Activated naive CD4-positive, alpha-beta T cell treated with anti-CD3 and anti-CD28 coated beads for 36 hours (primary cell): ENCODE measurements around the gene EIF3J. TPM values are rescaled to one million over a fixed set of nuclear protein-coding genes. Genes with fewer than 3 reads are reported as not detected.
"Not testable (repeated sequence)": the region's sequence is repeated elsewhere in the genome, so short reads cannot be mapped to it uniquely, and the experiment has no call there.

Experiments used
- CTCF ChIA-PET: fragments of 350-600 bp; sonication (Branson Sonifier 250); formaldehyde crosslinking; loops from one replicate; lab custom pipeline; 2021; ENCODE audit warnings: antibody characterized with exemption; lab: Charles Lee
- DNase-seq: peaks from one replicate; pipeline ENCODE4 v3.0.0-alpha.2; 2020
- H3K27ac Mint-ChIP-seq: one replicate; pipeline ENCODE4 v1.8.0; 2021; ENCODE audit warnings: mild to moderate bottlenecking, mixed read lengths
- H3K27me3 Mint-ChIP-seq: one replicate; pipeline ENCODE4 v1.8.0; 2021; ENCODE audit warnings: low read depth, mixed read lengths
- H3K36me3 Mint-ChIP-seq: one replicate; pipeline ENCODE4 v1.8.0; 2021; ENCODE audit warnings: low read depth, mixed read lengths
- H3K4me1 Mint-ChIP-seq: one replicate; pipeline ENCODE4 v1.8.0; 2021; ENCODE audit warnings: low read depth, mixed read lengths
- H3K4me3 Mint-ChIP-seq: one replicate; pipeline ENCODE4 v1.8.0; 2021; ENCODE audit warnings: mild to moderate bottlenecking, moderate library complexity, mixed read lengths
- H3K9me3 Mint-ChIP-seq: one replicate; pipeline ENCODE4 v1.8.0; 2021; ENCODE audit warnings: mixed read lengths
- intact Hi-C: fragments of 100-400 bp; cut with micrococcal nuclease; formaldehyde crosslinking; loops from one replicate; pipeline ENCODE4 v1.15.1; 2023
- total RNA-seq, 2 experiments: library from RNA; stranded (reverse); gene quantifications; one replicate each; pipeline ENCODE4 v1.2.3, GENCODE V29; 2021

The EIF3J gene
- total RNA-seq, 2 experiments from 2014 or later, result 75.8 to 77.9 TPM

DNA sequence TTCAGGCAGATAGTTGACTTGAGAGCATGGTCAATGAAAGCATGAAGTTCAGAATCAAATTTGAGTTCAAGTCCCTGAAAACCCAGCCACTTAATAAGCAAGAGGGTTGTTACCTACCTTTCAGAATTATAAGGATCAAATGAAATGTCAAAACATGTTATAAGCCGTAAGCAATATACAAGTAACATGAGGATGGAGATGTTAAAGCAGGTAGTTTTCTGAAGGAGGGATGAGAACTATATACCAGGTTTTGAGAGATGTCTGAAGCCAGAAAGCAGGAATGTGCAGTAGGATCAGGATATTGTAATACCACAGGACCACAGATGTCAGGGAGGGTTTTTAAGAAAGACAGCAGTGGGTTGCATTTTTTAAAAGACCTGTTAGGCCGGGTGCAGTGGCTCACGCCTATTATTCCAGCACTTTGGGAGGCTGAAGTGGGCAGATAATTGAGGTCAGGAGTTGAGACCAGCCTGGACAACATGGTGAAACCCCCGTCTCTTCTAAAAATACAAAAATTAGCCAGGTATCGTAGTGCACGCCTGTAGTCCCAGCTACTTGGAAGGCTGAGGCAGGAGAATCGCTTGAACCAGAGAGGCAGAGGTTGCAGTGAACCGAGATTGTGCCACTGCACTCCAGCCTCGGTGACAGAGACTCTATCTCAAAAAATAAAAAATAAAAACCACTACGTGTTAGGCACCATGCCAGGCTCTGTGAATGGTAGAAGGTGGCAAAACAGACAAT lies 6.9 kb upstream of the EIF3J start:
- Mint-ChIP-seq H3K27ac (no peak overlapping the region), H3K4me1 (peaks cover 5% of the 10 kb centered on the region), H3K27me3 (no peaks in the 10 kb centered on the region), H3K9me3 (no peaks in the 10 kb centered on the region), H3K36me3 (peaks cover 4% of the 10 kb centered on the region), H3K4me3 (no peak overlapping the region)
- intact Hi-C loops, result no loop called here
- no peak for DNase-seq
- CTCF ChIA-PET, result no interaction called here

- Mint-ChIP-seq H3K27me3 (no peaks in the 10 kb centered on the region), H3K27ac (no peak overlapping the region), H3K36me3 (peaks cover 4% of the 10 kb centered on the region), H3K4me1 (peaks cover 7% of the 10 kb centered on the region), H3K4me3 (no peak overlapping the region), H3K9me3 (no peaks in the 10 kb centered on the region)
- CTCF ChIA-PET, result no interaction called here
- DNase-seq, result no peak
- intact Hi-C loops, result no loop called here
Measured at GRCh38 chr15:44530653-44531052, 6.3 kb upstream of the EIF3J start.

DNA sequence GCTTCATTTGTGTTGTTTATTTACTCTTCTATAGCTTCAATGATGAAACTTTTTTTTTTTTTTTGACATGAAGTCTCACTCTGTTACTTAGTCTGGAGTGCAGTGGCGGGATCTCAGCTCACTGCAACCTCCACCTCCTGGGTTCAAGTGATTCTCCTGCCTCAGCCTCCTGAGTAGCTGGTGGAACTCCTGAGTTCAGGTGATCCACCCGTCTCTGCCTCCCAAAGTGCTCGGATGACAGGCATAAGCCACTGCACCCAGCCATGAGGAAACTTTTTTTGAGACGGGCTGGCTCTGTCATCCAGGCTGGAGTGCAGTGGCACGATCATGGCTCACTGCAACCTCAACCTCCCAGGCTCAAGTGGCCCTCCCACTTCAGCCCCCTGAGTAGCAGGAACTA lies 4.7 kb upstream of the EIF3J start:
- H3K36me3 Mint-ChIP-seq, H3K9me3 Mint-ChIP-seq, H3K27me3 Mint-ChIP-seq, intact Hi-C loops, H3K27ac Mint-ChIP-seq, DNase-seq, H3K4me3 Mint-ChIP-seq: not testable (repeated sequence)
- CTCF ChIA-PET, result interaction anchor here (0.6 to 1.0 kb wide), 4 partner anchors 14 to 131 kb away, joined by 3 read pairs; partner anchors contain the start of gene SPG11
- H3K4me1 Mint-ChIP-seq, result peaks cover 12% of the 10 kb centered on the region

DNA sequence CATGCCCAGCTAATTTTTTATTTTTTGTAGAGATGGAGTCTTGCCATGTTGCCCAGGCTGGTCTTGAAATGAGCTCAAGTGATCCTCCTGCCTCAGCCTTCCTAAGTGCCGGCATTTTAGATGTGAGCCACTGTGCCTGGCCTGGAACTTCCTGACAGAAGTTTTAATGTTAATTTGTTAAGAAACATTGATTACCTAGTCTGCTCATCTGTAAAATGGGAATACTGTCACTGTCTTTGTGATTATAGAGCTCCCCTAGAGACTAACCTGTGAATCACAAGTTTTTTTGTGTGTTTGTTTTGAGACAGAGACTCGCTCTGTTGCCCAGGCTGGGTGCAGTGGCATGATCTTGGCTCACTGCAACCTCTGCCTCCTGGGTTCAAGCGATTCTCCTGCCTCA lies 4.3 kb upstream of the EIF3J start:
- CTCF ChIA-PET, result interaction anchor here (0.6 to 0.8 kb wide), 2 partner anchors 50 to 131 kb away, joined by 3 read pairs; partner anchors contain the start of gene SPG11
- Mint-ChIP-seq H3K4me3 (no peak overlapping the region), H3K9me3 (no peaks in the 10 kb centered on the region), H3K4me1 (peaks cover 12% of the 10 kb centered on the region), H3K27me3 (no peaks in the 10 kb centered on the region), H3K36me3 (peaks cover 5% of the 10 kb centered on the region), H3K27ac (no peak overlapping the region)
- no peak for DNase-seq
- intact Hi-C loops, result no loop called here

GRCh38 chr15:44535092-44535491 lies 1.9 kb upstream of the EIF3J start:
- Mint-ChIP-seq H3K36me3 (peaks cover 20% of the 10 kb centered on the region), H3K4me1 (peaks cover 27% of the 10 kb centered on the region), H3K4me3 (peak overlapping the region; percentile 84), H3K27ac (no peak overlapping the region), H3K9me3 (no peaks in the 10 kb centered on the region), H3K27me3 (no peaks in the 10 kb centered on the region)
- CTCF ChIA-PET, result no interaction called here
- intact Hi-C loops, result loop anchor here (5.0 kb wide), 1 partner anchor 177 kb away; the partner anchor contains the start of genes B2M and PATL2
- no peak for DNase-seq

GRCh38 chr15:44535523-44536301 lies 1.2 kb upstream of the EIF3J start:
- intact Hi-C loops, result loop anchor here (2.0 to 5.0 kb wide), 4 partner anchors 47 to 709 kb away; partner anchors contain the start of genes B2M, PATL2 and WDR76
- DNase-seq, result peak; percentile 54
- H3K4me1 Mint-ChIP-seq, result peaks cover 34% of the 10 kb centered on the region
- H3K4me3 Mint-ChIP-seq, result peak overlapping the region; percentile 84
- H3K36me3 Mint-ChIP-seq, result peaks cover 26% of the 10 kb centered on the region
- CTCF ChIA-PET, result no interaction called here
- H3K27ac Mint-ChIP-seq, result peak overlapping the region; percentile 95
- H3K9me3 Mint-ChIP-seq, result no peaks in the 10 kb centered on the region
- H3K27me3 Mint-ChIP-seq, result no peaks in the 10 kb centered on the region

DNA sequence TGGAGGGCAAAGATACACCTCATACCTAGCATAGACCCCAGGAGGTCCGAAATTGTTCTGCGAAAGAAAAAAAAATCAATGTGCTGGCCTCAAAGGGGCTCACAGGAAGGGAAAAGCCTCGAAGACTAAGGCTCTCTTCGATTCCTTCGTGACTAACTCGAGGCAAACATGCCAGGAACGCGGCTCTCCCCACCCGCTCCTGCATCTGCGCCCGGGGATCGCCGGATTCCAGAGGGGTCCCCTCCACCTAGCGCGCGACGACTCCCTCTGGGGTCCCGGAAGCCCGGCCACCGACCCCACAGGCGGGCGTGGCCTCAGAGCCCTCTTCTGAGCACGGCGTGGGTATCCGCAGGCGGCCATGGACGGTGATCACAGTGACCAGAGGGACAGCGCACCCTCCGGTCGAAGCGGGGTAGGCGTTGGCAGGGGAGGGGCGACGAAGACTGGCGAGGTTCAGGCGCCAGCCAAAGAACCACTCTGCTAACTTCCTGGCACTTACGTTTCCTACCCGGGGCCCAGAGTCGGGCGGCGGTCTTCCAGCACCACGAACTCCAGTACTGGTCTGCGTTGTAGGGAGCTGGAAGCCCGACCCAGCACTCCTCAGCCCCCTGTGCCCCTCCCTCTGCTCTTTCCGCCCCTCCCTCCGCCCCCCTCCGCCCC lies 515 bp upstream of the EIF3J start:
- Mint-ChIP-seq H3K4me1 (peaks cover 41% of the 10 kb centered on the region), H3K36me3 (peaks cover 30% of the 10 kb centered on the region), H3K4me3 (peak overlapping the region; percentile 84), H3K27ac (peak overlapping the region; percentile 95), H3K9me3 (no peaks in the 10 kb centered on the region), H3K27me3 (no peaks in the 10 kb centered on the region)
- DNase-seq, result peak; percentile 78
- CTCF ChIA-PET, result interaction anchor here (1.5 kb wide), 1 partner anchor 10 kb away, joined by 6 read pairs; no protein-coding TSS in a partner anchor
- intact Hi-C loops, result loop anchor here (2.0 to 5.0 kb wide), 4 partner anchors 48 to 710 kb away; partner anchors contain the start of genes B2M, PATL2 and WDR76

- peak; percentile 22 for DNase-seq
Measured at GRCh38 chr15:44537735-44538240, 841 bp downstream of the EIF3J start.

GRCh38 chr15:44541282-44541958 lies 4.5 kb downstream of the EIF3J start:
- Mint-ChIP-seq H3K27me3 (no peaks in the 10 kb centered on the region), H3K36me3 (peaks cover 45% of the 10 kb centered on the region), H3K4me1 (peaks cover 64% of the 10 kb centered on the region), H3K4me3 (no peak overlapping the region), H3K9me3 (no peaks in the 10 kb centered on the region), H3K27ac (no peak overlapping the region)
- intact Hi-C loops, result no loop called here
- DNase-seq, result no peak
- CTCF ChIA-PET, result interaction anchor here (0.6 to 1.0 kb wide), 2 partner anchors 9 to 38 kb away, joined by 3 to 6 read pairs; no protein-coding TSS in a partner anchor

More at GRCh38 chr15:44537735-44538240, 841 bp downstream of the EIF3J start:
- intact Hi-C loops, result loop anchor here (1.0 to 5.0 kb wide), 8 partner anchors 9 to 711 kb away; partner anchors contain the start of genes B2M, CTDSPL2, FRMD5 and GOLM2
- H3K4me3 Mint-ChIP-seq, result peak overlapping the region; percentile 84
- H3K4me1 Mint-ChIP-seq, result peaks cover 54% of the 10 kb centered on the region
- no peaks in the 10 kb centered on the region for H3K9me3 Mint-ChIP-seq
- H3K27me3 Mint-ChIP-seq, result no peaks in the 10 kb centered on the region
- CTCF ChIA-PET, result interaction anchor here (1.5 to 2.0 kb wide), 2 partner anchors 9 to 12 kb away, joined by 6 to 8 read pairs; no protein-coding TSS in a partner anchor
- peak overlapping the region; percentile 83 for H3K27ac Mint-ChIP-seq
- H3K36me3 Mint-ChIP-seq, result peaks cover 35% of the 10 kb centered on the region

DNA sequence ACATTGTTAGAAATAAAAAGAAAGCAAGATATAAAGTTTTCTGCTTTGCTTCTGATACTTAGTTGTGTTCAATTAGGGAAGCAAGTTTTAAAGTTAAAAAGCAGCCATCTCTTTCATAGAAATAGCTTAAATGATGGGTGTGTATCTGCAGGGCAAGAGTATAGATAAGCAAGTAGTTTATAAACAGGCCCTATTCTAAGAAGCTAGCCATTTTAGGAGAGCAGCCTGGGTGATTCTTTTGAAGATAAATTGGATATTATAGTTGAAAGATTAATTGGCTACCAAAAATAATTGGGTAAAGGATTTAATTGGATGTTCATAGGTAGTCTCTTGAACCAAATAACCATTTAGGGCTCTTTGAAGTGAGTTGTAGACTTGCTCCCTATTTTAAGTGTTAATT lies 5.6 kb downstream of the EIF3J start:
- Mint-ChIP-seq H3K4me1 (peaks cover 71% of the 10 kb centered on the region), H3K4me3 (no peak overlapping the region), H3K9me3 (no peaks in the 10 kb centered on the region), H3K27ac (no peak overlapping the region), H3K27me3 (no peaks in the 10 kb centered on the region), H3K36me3 (peaks cover 49% of the 10 kb centered on the region)
- no peak for DNase-seq
- intact Hi-C loops, result no loop called here
- CTCF ChIA-PET, result interaction anchor here (0.6 kb wide), 1 partner anchor 224 kb away, joined by 5 read pairs; no protein-coding TSS in a partner anchor

- not testable (repeated sequence) for H3K27ac Mint-ChIP-seq
Measured at GRCh38 chr15:44544745-44545144, 7.8 kb downstream of the EIF3J start.

More at GRCh38 chr15:44544745-44545144, 7.8 kb downstream of the EIF3J start:
- DNase-seq, intact Hi-C loops, CTCF ChIA-PET, H3K9me3 Mint-ChIP-seq, H3K4me3 Mint-ChIP-seq, H3K27me3 Mint-ChIP-seq: not testable (repeated sequence)
- Mint-ChIP-seq H3K4me1 (peaks cover 65% of the 10 kb centered on the region), H3K36me3 (peaks cover 43% of the 10 kb centered on the region)
